A673 (cell line): ENCODE data around the gene NUP188.

ENCODE experiments used
- EZH2 ChIP-seq: fragments of 200-600 bp; sonication (generic); IDR thresholded peaks from 2 replicates; pipeline ENCODE4 v1.6.1; 2017; ENCODE audit warnings: borderline replicate concordance, low read depth, mild to moderate bottlenecking, mixed read lengths, antibody characterized with exemption, low read length; ENCODE audit not compliant: poor library complexity, severe bottlenecking
- TF ChIP-seq, protein P1 (sequence below): fragments of 300-800, 200-600 bp; sonication (generic); conservative IDR thresholded peaks from 2 replicates; pipeline ENCODE4 v1.5.1; 2017; ENCODE audit warnings: low read depth, mild to moderate bottlenecking, antibody characterized with exemption, low read length, moderate library complexity, mixed read lengths

DNA sequence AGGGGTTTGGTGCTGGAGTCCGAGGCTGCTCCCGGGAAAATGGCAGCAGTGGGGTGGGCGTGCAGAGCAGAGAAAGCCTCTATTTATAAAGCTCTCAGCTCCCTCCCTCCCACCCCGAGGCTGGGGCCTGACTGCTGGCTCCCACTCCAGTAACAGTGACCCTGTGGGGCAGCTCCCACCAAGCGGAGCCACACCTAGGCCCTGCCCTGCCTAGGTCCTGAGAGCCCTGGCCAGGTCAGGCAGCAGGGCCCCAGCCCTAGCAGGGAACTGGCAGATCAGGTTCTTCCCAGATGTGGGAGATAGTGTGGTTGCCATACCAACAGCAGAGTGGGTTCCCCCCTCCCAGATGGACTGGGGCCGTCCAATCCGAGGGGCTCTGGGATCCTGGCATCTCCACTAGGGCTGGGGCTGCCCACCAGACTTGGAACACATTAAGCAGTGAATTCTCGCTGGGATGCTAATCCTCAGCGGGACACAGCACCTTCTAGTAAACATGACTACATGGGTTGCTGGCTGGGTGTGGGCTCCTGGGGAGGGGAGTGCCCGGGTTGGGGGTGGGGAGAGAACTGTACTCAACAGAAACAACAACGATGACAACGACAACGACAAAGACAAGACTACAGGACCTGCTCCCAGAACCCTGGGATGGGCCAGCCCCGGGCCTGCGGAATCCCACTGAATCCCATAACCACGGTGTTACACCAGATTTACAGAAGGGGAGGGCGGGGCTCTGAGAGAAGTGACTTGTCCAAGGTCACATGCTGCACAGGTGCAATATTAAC, 79.1 kb downstream of the NUP188 start:
- TF ChIP-seq, protein P1, sequence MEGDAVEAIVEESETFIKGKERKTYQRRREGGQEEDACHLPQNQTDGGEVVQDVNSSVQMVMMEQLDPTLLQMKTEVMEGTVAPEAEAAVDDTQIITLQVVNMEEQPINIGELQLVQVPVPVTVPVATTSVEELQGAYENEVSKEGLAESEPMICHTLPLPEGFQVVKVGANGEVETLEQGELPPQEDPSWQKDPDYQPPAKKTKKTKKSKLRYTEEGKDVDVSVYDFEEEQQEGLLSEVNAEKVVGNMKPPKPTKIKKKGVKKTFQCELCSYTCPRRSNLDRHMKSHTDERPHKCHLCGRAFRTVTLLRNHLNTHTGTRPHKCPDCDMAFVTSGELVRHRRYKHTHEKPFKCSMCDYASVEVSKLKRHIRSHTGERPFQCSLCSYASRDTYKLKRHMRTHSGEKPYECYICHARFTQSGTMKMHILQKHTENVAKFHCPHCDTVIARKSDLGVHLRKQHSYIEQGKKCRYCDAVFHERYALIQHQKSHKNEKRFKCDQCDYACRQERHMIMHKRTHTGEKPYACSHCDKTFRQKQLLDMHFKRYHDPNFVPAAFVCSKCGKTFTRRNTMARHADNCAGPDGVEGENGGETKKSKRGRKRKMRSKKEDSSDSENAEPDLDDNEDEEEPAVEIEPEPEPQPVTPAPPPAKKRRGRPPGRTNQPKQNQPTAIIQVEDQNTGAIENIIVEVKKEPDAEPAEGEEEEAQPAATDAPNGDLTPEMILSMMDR: no peak
- TF ChIP-seq EZH2: no peak
